HEK293T (cell line): ENCODE results near the gene LRRC4C.

Experiments
- ARNT ChIP-seq: fragments of 450-650 bp; IDR thresholded peaks from 2 replicates; pipeline ENCODE4 v1.6.1; 2017; ENCODE audit warnings: mild to moderate bottlenecking
- BHLHE40 ChIP-seq: fragments of 450-650 bp; IDR thresholded peaks from 2 replicates; pipeline ENCODE4 v1.6.1; 2016; ENCODE audit warnings: mild to moderate bottlenecking, moderate library complexity, borderline replicate concordance
- CTBP1 ChIP-seq: fragments of 450-650 bp; IDR thresholded peaks from 2 replicates; pipeline ENCODE4 v1.6.1; 2016; ENCODE audit warnings: borderline replicate concordance
- ELF4 ChIP-seq: fragments of 450-650 bp; IDR thresholded peaks from 2 replicates; pipeline ENCODE4 v1.6.1; 2017; ENCODE audit warnings: antibody characterized with exemption
- FOXK2 ChIP-seq: fragments of 450-650 bp; IDR thresholded peaks from 2 replicates; pipeline ENCODE4 v1.6.1; 2016; ENCODE audit warnings: mild to moderate bottlenecking
- FOXM1 ChIP-seq: fragments of 450-650 bp; IDR thresholded peaks from 2 replicates; pipeline ENCODE4 v1.6.1; 2017; ENCODE audit warnings: mild to moderate bottlenecking, borderline replicate concordance
- HDGF ChIP-seq: fragments of 450-650 bp; IDR thresholded peaks from 2 replicates; pipeline ENCODE4 v1.6.1; 2017; ENCODE audit warnings: antibody characterized with exemption, borderline replicate concordance
- NFRKB ChIP-seq: fragments of 450-650 bp; IDR thresholded peaks from 2 replicates; pipeline ENCODE4 v1.6.1; 2016; ENCODE audit warnings: mild to moderate bottlenecking, moderate library complexity
- SP1 ChIP-seq: fragments of 450-650 bp; IDR thresholded peaks from 2 replicates; pipeline ENCODE4 v1.6.1; 2017
- SUZ12 ChIP-seq: fragments of 450-650 bp; IDR thresholded peaks from 2 replicates; pipeline ENCODE4 v1.6.1; 2016; ENCODE audit warnings: mild to moderate bottlenecking
- TARDBP ChIP-seq: fragments of 450-650 bp; IDR thresholded peaks from 2 replicates; pipeline ENCODE4 v1.6.1; 2016

GRCh38 chr11:41414771-41415440 lies 44.5 kb downstream of the LRRC4C start:
- TF ChIP-seq TARDBP (no peak), HDGF (no peak), FOXM1 (no peak), CTBP1 (no peak), ELF4 (no peak), FOXK2 (no peak), SUZ12 (no peak), BHLHE40 (no peak), NFRKB (no peak), ARNT (no peak), SP1 (no peak)
